ENCODE measurements around the gene PCIF1.

PCIF1 gene

GRCh38 chr20:45965169-45966002 lies 30.9 kb downstream of the PCIF1 start:
- TF ChIP-seq CTCF (IDR thresholded peaks at IDR 0.05; ENCODE audit: low read depth, low read length) (no peak), EZH2phosphoT487 (IDR thresholded peaks at IDR 0.05; ENCODE audit: low read depth) (peak; percentile 51; the same call in 1 of the 2 replicates)
- H3K9me3 ChIP-seq (ENCODE audit: insufficient read depth, low read length): no peaks in the 10 kb centered on the region
- H3K36me3 ChIP-seq (replicated peaks; ENCODE audit: low read depth, low read length): peaks cover 68% of the 10 kb centered on the region
- peak overlapping the region; percentile 71 for H3K4me2 ChIP-seq (ENCODE audit: low read length)
- H3K79me2 ChIP-seq (ENCODE audit: low read length): peaks cover 12% of the 10 kb centered on the region
- no peaks in the 10 kb centered on the region for H3K27me3 ChIP-seq (ENCODE audit: low read depth, low read length)
- H3K4me3 ChIP-seq (ENCODE audit: low read length): peak overlapping the region; percentile 34
- H4K20me1 ChIP-seq (ENCODE audit: insufficient read depth, low read length): peaks cover 22% of the 10 kb centered on the region; the same call in 1 of the 2 replicates
- peak overlapping the region; percentile 7; the same call in 1 of the 2 replicates for H3K9ac ChIP-seq (ENCODE audit: low read length)
- peaks cover 63% of the 10 kb centered on the region for H3K4me1 ChIP-seq (ENCODE audit: low read length)
- peak overlapping the region; percentile 60 for H3K27ac ChIP-seq (ENCODE audit: low read length)
- no peak overlapping the region for H2AFZ ChIP-seq (ENCODE audit: low read depth, low read length)

- Histone ChIP-seq H3K4me1 (ENCODE audit: low read length) (peaks cover 49% of the 10 kb centered on the region), H2AFZ (ENCODE audit: low read depth, low read length) (no peak overlapping the region), H3K27ac (ENCODE audit: low read length) (no peak overlapping the region), H3K79me2 (ENCODE audit: low read length) (peaks cover 24% of the 10 kb centered on the region), H3K9ac (ENCODE audit: low read length) (no peak overlapping the region), H4K20me1 (ENCODE audit: insufficient read depth, low read length) (peaks cover 22% of the 10 kb centered on the region; the same call in 1 of the 2 replicates), H3K4me2 (ENCODE audit: low read length) (no peak overlapping the region), H3K36me3 (replicated peaks; ENCODE audit: low read depth, low read length) (peaks cover 47% of the 10 kb centered on the region), H3K9me3 (ENCODE audit: insufficient read depth, low read length) (no peaks in the 10 kb centered on the region), H3K27me3 (ENCODE audit: low read depth, low read length) (no peaks in the 10 kb centered on the region), H3K4me3 (ENCODE audit: low read length) (no peak overlapping the region)
- TF ChIP-seq CTCF (IDR thresholded peaks at IDR 0.05; ENCODE audit: low read depth, low read length) (no peak), EZH2phosphoT487 (IDR thresholded peaks at IDR 0.05; ENCODE audit: low read depth) (no peak)
Observed at GRCh38 chr20:45967551-45968080, 33.1 kb downstream of the PCIF1 start.

- H3K4me1 ChIP-seq (ENCODE audit: low read length): peaks cover 50% of the 10 kb centered on the region
- no peak overlapping the region for H3K27ac ChIP-seq (ENCODE audit: low read length)
- H3K79me2 ChIP-seq (ENCODE audit: low read length): peaks cover 24% of the 10 kb centered on the region
- no peak overlapping the region for H3K9ac ChIP-seq (ENCODE audit: low read length)
- H3K36me3 ChIP-seq (replicated peaks; ENCODE audit: low read depth, low read length): peaks cover 46% of the 10 kb centered on the region
- peaks cover 20% of the 10 kb centered on the region; the same call in 1 of the 2 replicates for H4K20me1 ChIP-seq (ENCODE audit: insufficient read depth, low read length)
- no peak overlapping the region for H3K4me3 ChIP-seq (ENCODE audit: low read length)
- H3K4me2 ChIP-seq (ENCODE audit: low read length): no peak overlapping the region
- no peaks in the 10 kb centered on the region for H3K9me3 ChIP-seq (ENCODE audit: insufficient read depth, low read length)
- H2AFZ ChIP-seq (ENCODE audit: low read depth, low read length): no peak overlapping the region
- no peaks in the 10 kb centered on the region for H3K27me3 ChIP-seq (ENCODE audit: low read depth, low read length)
- TF ChIP-seq CTCF (IDR thresholded peaks at IDR 0.05; ENCODE audit: low read depth, low read length) (no peak), EZH2phosphoT487 (IDR thresholded peaks at IDR 0.05; ENCODE audit: low read depth) (no peak)
Observed at GRCh38 chr20:45968081-45968671, 33.7 kb downstream of the PCIF1 start.

All from OCI-LY3 (cell line).